ENCODE measurements around the gene PSMC4.

PSMC4 gene

DNA sequence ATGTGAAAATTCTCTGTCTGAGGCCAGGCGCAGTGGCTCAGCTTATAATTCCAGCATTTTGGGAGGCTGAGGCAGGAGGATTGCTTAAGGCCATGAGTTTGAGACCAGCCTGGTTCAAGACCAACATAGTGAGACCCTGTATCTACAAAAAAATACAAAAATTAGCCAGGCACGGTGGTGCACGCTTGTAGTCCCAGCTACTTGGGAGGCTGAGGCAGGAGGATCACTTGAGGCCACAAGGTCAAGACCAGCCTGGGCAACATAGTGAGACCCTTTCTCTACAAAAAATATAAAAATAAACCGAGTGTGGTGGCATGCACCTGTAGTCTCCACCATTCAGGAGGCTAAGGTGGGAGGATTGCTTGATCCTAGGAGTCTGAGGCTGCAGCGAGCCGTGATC is 34.3 kb upstream of the PSMC4 start:
- no peak for DNase-seq (ENCODE audit: extremely low read depth, low read depth)
- TF ChIP-seq, protein P1, sequence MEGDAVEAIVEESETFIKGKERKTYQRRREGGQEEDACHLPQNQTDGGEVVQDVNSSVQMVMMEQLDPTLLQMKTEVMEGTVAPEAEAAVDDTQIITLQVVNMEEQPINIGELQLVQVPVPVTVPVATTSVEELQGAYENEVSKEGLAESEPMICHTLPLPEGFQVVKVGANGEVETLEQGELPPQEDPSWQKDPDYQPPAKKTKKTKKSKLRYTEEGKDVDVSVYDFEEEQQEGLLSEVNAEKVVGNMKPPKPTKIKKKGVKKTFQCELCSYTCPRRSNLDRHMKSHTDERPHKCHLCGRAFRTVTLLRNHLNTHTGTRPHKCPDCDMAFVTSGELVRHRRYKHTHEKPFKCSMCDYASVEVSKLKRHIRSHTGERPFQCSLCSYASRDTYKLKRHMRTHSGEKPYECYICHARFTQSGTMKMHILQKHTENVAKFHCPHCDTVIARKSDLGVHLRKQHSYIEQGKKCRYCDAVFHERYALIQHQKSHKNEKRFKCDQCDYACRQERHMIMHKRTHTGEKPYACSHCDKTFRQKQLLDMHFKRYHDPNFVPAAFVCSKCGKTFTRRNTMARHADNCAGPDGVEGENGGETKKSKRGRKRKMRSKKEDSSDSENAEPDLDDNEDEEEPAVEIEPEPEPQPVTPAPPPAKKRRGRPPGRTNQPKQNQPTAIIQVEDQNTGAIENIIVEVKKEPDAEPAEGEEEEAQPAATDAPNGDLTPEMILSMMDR (IDR thresholded peaks at IDR 0.05; ENCODE audit: low read depth, low read length, missing control alignments): no peak
- H3K4me3 ChIP-seq (replicated peaks; ENCODE audit: low read depth, low read length): no peak overlapping the region

DNA sequence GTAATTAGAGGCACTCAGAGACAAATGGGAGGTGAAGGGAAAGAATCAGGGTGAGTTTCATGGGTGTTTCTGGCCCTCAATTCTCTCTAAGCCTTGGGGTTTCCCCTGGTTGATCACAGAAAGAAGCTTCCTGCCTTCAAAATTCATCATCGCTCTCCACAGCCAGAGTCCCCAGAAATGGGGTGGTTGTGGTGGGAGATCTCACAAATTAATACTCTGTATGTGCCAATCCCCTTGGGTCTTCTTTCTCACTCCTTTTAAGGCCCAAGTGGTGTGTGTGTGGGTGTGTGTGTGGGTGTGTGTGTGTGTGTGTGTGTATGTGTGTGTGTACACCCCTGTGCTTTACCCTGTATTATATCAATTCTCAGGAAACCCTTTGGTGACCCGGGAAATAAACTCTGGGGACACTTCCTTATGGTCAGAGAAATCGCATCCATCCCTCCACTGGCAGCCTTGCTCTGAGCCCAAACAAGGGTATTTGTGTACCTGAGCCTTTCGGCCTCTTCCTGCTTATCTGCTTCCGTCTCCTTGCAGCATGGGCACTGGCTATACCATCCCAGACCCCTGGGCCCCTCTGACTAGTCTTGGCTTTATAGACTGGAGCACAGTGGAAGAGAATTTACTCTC is 33.8 kb upstream of the PSMC4 start:
- H3K4me3 ChIP-seq (replicated peaks; ENCODE audit: low read depth, low read length): no peak overlapping the region
- TF ChIP-seq, protein P1 (IDR thresholded peaks at IDR 0.05; ENCODE audit: low read depth, low read length, missing control alignments): no peak
- no peak for DNase-seq (ENCODE audit: extremely low read depth, low read depth)

DNA sequence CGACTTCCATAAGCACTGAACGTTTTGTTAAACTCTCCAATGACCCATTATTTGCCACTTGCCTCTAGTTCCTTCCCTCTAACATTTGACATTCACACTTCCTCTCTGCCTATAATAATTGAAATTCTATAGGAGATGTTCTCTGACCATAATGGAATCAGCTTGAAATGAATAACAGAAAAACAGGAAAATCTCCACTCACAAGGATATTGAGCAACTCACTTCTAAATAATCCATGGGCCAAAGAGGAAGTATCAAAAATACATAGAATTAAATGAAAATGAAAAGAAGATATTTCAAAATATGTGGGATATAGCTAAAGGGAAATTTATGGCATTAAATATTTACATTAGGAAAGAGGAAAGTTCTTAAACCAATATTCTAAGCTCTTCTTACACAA is 33.2 kb upstream of the PSMC4 start:
- H3K4me3 ChIP-seq (replicated peaks; ENCODE audit: low read depth, low read length): no peak overlapping the region
- TF ChIP-seq, protein P1 (IDR thresholded peaks at IDR 0.05; ENCODE audit: low read depth, low read length, missing control alignments): no peak
- no peak for DNase-seq (ENCODE audit: extremely low read depth, low read depth)

DNA sequence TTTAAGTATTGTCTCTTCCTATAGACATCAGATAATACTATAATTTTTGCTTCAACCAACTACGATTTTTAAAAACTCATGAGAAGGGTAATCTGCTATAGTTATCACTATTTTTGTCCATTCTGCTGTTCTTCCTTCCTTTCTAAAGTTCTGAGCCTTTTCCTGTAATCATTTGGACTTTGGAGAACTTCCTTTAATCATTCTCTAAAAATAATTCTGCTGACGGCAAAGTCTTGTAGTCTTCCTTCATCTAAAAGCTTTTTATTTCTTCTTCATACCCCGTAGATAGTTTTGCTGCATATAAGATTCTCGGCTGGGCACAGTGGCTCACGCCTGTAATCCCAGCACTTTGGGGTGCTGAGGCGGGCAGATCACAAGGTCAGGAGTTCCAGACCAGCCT is 31.4 kb upstream of the PSMC4 start:
- H3K4me3 ChIP-seq (replicated peaks; ENCODE audit: low read depth, low read length): no peak overlapping the region
- TF ChIP-seq, protein P1 (IDR thresholded peaks at IDR 0.05; ENCODE audit: low read depth, low read length, missing control alignments): no peak
- DNase-seq (ENCODE audit: extremely low read depth, low read depth): no peak

DNA sequence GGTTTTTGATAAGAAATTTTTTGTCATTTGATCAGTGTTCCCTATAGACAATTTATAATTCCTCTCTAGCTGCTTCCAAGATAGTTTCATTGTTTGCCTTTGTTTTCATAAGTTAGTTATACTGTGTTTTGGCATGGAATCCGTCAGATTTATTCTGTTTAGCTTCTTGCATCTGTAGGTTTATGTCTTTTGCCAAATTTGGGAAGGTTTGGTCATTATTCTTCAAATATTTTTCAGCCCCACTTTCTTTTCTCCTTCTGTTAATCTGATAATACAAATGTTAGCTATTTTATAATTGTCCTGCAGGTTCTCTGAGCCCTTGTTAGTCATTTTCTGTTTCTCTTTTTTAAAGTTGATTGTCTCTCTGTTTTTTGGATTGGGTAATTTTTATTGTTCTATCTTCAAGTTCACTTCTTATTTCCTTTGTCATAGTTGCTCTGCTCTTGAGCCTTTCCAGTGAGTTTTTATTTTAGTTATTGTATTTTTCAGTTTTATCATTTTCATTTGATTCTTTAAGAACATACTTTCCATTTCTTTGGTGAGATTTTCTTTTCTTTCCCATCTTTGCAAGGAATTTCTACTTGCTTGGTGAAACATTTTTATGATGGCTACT is 30.6 kb upstream of the PSMC4 start:
- DNase-seq (ENCODE audit: extremely low read depth, low read depth): no peak
- no peak overlapping the region for H3K4me3 ChIP-seq (replicated peaks; ENCODE audit: low read depth, low read length)
- TF ChIP-seq, protein P1 (IDR thresholded peaks at IDR 0.05; ENCODE audit: low read depth, low read length, missing control alignments): no peak

DNA sequence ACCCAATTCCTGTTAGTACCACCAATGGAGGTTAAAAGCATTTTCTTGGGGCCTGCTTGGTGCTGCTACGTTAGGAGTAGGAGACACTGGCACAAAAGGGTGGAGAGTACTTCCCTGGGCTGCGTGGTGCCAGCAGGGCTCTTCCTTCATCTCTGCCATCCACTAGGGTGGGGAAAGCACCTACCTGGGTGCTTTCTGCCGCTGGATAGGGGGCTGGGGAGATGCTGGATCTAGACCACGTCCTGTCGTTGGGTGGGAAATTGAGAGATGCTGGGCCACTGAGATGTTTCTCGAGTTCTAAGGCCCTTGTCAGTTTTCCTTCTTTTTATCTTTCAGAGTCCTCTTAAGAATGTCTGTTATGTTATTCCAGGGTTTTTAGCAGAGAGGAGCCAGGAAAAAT is 29.8 kb upstream of the PSMC4 start:
- H3K4me3 ChIP-seq (replicated peaks; ENCODE audit: low read depth, low read length): no peak overlapping the region

More for the DNA sequence above, 29.8 kb upstream of the PSMC4 start:
- no peak for DNase-seq (ENCODE audit: extremely low read depth, low read depth)
- TF ChIP-seq, protein P1 (IDR thresholded peaks at IDR 0.05; ENCODE audit: low read depth, low read length, missing control alignments): no peak

Measured in HFF-Myc (cell line).